ENCODE results near the gene HDAC10.

Gene HDAC10

GRCh38 chr22:50270666-50271394 lies 19.8 kb upstream of the HDAC10 start:
- peak; percentile 80 for DNase-seq (ENCODE audit: low spot score)

GRCh38 chr22:50269970-50270665 lies 19.1 kb upstream of the HDAC10 start, which contains the start of gene MAPK11:
Gene MAPK11 (minus strand): TSS chr22:50270380. CDS start chr22:50270292, 88 bp downstream.
- DNase-seq (ENCODE audit: low spot score), result peak; percentile 61

GRCh38 chr22:50269573-50269969 lies 18.5 kb upstream of the HDAC10 start:
- DNase-seq (ENCODE audit: low spot score), result no peak

GRCh38 chr22:50268655-50269113 lies 17.6 kb upstream of the HDAC10 start:
- no peak for DNase-seq (ENCODE audit: low spot score)

- DNase-seq (ENCODE audit: low spot score), result no peak
Measured at GRCh38 chr22:50267591-50268390, 16.7 kb upstream of the HDAC10 start.

GRCh38 chr22:50266994-50267393 lies 15.9 kb upstream of the HDAC10 start:
- no peak for DNase-seq (ENCODE audit: low spot score)

GRCh38 chr22:50264946-50265669 lies 14.0 kb upstream of the HDAC10 start:
- DNase-seq (ENCODE audit: low spot score), result no peak

- DNase-seq (ENCODE audit: low spot score), result no peak
Measured at GRCh38 chr22:50264104-50264745, 13.2 kb upstream of the HDAC10 start.

GRCh38 chr22:50262973-50263617 lies 12.0 kb upstream of the HDAC10 start:
- DNase-seq (ENCODE audit: low spot score), result no peak

GRCh38 chr22:50262460-50262911 lies 11.4 kb upstream of the HDAC10 start:
- peak; percentile 57 for DNase-seq (ENCODE audit: low spot score)

GRCh38 chr22:50261615-50262459 lies 10.8 kb upstream of the HDAC10 start, which contains the start of gene MAPK12:
Gene MAPK12 (minus strand): TSS chr22:50261683. CDS start chr22:50261509, 174 bp downstream.
- peak; percentile 51 for DNase-seq (ENCODE audit: low spot score)

GRCh38 chr22:50260801-50261614 lies 9.9 kb upstream of the HDAC10 start:
- peak; percentile 63 for DNase-seq (ENCODE audit: low spot score)

GRCh38 chr22:50260434-50260800 lies 9.4 kb upstream of the HDAC10 start:
- DNase-seq (ENCODE audit: low spot score), result peak; percentile 54

- no peak for DNase-seq (ENCODE audit: low spot score)
Measured at GRCh38 chr22:50259302-50259701, 8.2 kb upstream of the HDAC10 start.

- DNase-seq (ENCODE audit: low spot score), result no peak
Measured at GRCh38 chr22:50258361-50259292, 7.6 kb upstream of the HDAC10 start.

- no peak for DNase-seq (ENCODE audit: low spot score)
Measured at GRCh38 chr22:50257451-50258360, 6.6 kb upstream of the HDAC10 start.

GRCh38 chr22:50257041-50257440 lies 6.0 kb upstream of the HDAC10 start:
- no peak for DNase-seq (ENCODE audit: low spot score)
